BLaER1 (cell line): ENCODE data around the gene WBP1.

ENCODE experiments used
- H3K27ac ChIP-seq: shearing (Covaris generic); formaldehyde crosslinking; 2 replicates; pipeline ENCODE4 v1.8.1; 2022
- H3K27me3 ChIP-seq: shearing (Covaris generic); formaldehyde crosslinking; 2 replicates; pipeline ENCODE4 v1.8.1; 2022
- H3K36me3 ChIP-seq: shearing (Covaris generic); formaldehyde crosslinking; 2 replicates; pipeline ENCODE4 v1.8.1; 2022
- H3K4me1 ChIP-seq: shearing (Covaris generic); formaldehyde crosslinking; 2 replicates; pipeline ENCODE4 v1.8.1; 2022
- H3K4me2 ChIP-seq: shearing (Covaris generic); formaldehyde crosslinking; 2 replicates; pipeline ENCODE4 v1.8.1; 2022
- H3K4me3 ChIP-seq: shearing (Covaris generic); formaldehyde crosslinking; 2 replicates; pipeline ENCODE4 v1.8.1; 2022
- H3K9ac ChIP-seq: shearing (Covaris generic); formaldehyde crosslinking; 2 replicates; pipeline ENCODE4 v1.8.1; 2022
- H3K9me3 ChIP-seq: shearing (Covaris generic); formaldehyde crosslinking; 2 replicates; pipeline ENCODE4 v1.8.1; 2022
- H4K20me1 ChIP-seq: shearing (Covaris generic); formaldehyde crosslinking; 2 replicates; pipeline ENCODE4 v1.8.1; 2022
- Cebpa-rat ChIP-seq: shearing (Covaris generic); IDR thresholded peaks from 2 replicates; pipeline ENCODE4 v1.8.1; 2022

Gene WBP1

DNA sequence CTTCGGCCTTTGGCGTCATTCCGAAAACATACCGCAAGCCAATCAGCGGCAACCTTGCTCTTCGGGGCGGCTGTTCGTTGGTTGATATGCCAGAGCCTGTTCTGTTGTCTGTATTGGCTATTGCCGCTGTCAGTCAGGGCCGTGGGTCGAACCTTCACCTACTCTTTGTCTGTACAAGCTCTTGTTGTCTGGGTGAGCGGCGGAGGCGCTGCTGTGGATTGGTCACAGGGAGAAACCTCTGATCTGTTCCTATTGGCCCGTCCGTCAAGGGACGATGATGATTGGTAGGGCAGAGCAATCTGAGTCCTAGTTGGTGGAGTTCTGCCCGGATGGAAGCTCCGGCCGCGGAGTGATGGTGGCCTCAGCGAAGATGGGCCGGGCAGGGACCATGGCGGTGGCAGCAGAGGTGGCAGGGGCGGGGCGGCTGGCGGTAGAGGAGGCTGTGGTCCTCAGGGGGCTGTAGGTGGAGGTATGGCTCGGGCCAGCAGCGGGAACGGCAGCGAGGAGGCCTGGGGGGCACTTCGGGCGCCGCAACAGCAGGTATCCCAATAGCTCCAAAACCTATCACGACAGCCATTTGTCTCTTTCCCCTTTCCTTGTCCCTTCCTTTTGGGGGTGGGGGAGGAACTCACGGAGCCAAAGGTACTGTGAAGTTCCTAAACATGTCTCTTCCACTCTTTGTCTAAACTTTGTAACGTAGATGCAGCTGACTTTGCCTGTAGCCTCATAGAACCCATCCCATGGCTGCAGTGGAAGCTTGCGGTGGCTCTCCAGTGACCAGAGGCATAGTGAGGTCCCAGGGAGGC lies at the start of gene WBP1:
Gene WBP1, plus strand, starts transcription at position 307 of the 806 bp plus-strand sequence. Its CDS starts 165 bp downstream, at position 472.
- H3K4me2 ChIP-seq: peak within 1 kb of the TSS; percentile 99
- no peak for TF ChIP-seq Cebpa-rat
- peak within 1 kb of the TSS; percentile 80 for H3K4me3 ChIP-seq
- H3K27ac ChIP-seq: peak within 1 kb of the TSS; percentile 92
- H3K9ac ChIP-seq: peak within 1 kb of the TSS; percentile 89
- H3K36me3 ChIP-seq: peaks cover 32% of the 10 kb centered on the region
- H3K9me3 ChIP-seq: no peaks in the 10 kb centered on the region
- H3K4me1 ChIP-seq: peaks cover 41% of the 10 kb centered on the region
- H4K20me1 ChIP-seq: peaks cover 25% of the 10 kb centered on the region; the same call in 1 of the 2 replicates
- no peaks in the 10 kb centered on the region for H3K27me3 ChIP-seq

- Histone ChIP-seq H3K9me3 (no peaks in the 10 kb centered on the region), H3K4me3 (no peak overlapping the region), H3K27me3 (peaks cover 45% of the 10 kb centered on the region), H3K36me3 (no peaks in the 10 kb centered on the region), H3K4me1 (peaks cover 40% of the 10 kb centered on the region), H3K4me2 (peak overlapping the region; percentile 87), H3K27ac (no peak overlapping the region), H4K20me1 (no peaks in the 10 kb centered on the region), H3K9ac (no peak overlapping the region; the same call in 1 of the 2 replicates)
- TF ChIP-seq Cebpa-rat: no peak
Observed at GRCh38 chr2:74413001-74413698, 45.1 kb upstream of the WBP1 start.

GRCh38 chr2:74414441-74414840 lies 43.8 kb upstream of the WBP1 start:
- no peak overlapping the region for H3K9ac ChIP-seq
- no peak overlapping the region for H3K27ac ChIP-seq
- H3K36me3 ChIP-seq: no peaks in the 10 kb centered on the region
- H3K27me3 ChIP-seq: peaks cover 45% of the 10 kb centered on the region
- H3K4me1 ChIP-seq: peaks cover 45% of the 10 kb centered on the region
- no peaks in the 10 kb centered on the region for H4K20me1 ChIP-seq
- peak overlapping the region; percentile 87 for H3K4me2 ChIP-seq
- H3K9me3 ChIP-seq: no peaks in the 10 kb centered on the region
- no peak for TF ChIP-seq Cebpa-rat
- H3K4me3 ChIP-seq: peak overlapping the region; percentile 66

GRCh38 chr2:74414881-74415761 lies 43.1 kb upstream of the WBP1 start:
- TF ChIP-seq Cebpa-rat: no peak
- H3K36me3 ChIP-seq: no peaks in the 10 kb centered on the region
- peaks cover 46% of the 10 kb centered on the region for H3K27me3 ChIP-seq
- no peaks in the 10 kb centered on the region for H3K9me3 ChIP-seq
- peak overlapping the region; percentile 66 for H3K4me3 ChIP-seq
- H3K9ac ChIP-seq: peak overlapping the region; percentile 16; the same call in 1 of the 2 replicates
- peak overlapping the region; percentile 87 for H3K4me2 ChIP-seq
- peak overlapping the region; percentile 7; the same call in 1 of the 2 replicates for H3K27ac ChIP-seq
- peaks cover 50% of the 10 kb centered on the region for H3K4me1 ChIP-seq
- H4K20me1 ChIP-seq: no peaks in the 10 kb centered on the region

DNA sequence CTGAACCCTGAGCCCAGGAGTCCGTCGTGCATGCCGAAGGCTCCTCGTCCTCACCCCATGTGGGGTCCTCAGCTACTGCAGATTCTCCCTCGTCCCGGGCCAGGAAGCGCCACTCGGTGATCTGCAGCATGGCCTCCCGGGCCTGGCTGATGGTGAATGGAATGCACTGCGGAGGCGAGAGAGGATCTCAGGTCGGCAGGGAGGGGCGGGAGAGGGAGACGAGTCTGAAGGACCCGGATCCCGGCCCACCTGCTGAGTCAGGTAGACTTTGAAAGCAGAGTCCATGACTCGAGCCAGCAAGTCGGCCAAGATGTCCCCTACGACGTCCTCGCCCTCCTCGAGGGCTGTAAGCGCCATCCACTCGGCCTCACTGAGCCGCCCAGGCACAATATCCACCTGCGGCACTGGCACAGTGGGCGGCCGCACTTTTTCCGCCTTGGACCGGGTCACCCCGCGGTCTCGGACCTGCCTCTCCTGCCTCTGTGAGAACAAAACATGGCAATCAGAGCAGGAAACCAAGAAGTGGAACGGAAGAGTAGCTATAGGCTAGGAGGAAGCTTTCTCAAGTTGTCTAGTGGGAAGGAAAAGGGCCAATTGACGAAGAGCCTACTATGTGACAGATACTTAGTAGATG lies 42.4 kb upstream of the WBP1 start:
- H3K9ac ChIP-seq: no peak overlapping the region
- TF ChIP-seq Cebpa-rat: no peak
- peaks cover 56% of the 10 kb centered on the region for H3K4me1 ChIP-seq
- H3K9me3 ChIP-seq: no peaks in the 10 kb centered on the region
- H3K4me3 ChIP-seq: peak overlapping the region; percentile 66
- H3K36me3 ChIP-seq: no peaks in the 10 kb centered on the region
- no peak overlapping the region for H3K27ac ChIP-seq
- peaks cover 53% of the 10 kb centered on the region for H3K27me3 ChIP-seq
- H4K20me1 ChIP-seq: no peaks in the 10 kb centered on the region
- H3K4me2 ChIP-seq: peak overlapping the region; percentile 87

DNA sequence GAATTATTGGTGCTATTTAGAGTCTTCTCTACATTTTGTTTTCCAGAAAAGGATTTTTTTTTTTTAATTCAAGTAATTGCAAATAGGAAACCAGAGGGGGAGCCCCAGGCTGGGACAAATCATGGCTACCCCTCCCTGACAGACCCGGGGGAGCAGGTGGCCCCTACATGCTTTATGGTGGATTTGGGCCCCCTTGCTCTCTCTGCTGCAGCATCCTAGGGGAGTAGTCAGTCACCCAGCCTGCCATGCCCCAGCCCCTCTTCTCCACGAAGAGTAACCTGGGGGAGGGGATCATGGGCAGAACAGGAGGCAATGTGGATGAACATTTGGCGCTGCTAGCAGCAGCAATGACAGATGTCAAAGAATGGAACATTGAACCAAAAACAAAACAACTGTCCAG lies 41.5 kb upstream of the WBP1 start:
- TF ChIP-seq Cebpa-rat: no peak
- Histone ChIP-seq H4K20me1 (no peaks in the 10 kb centered on the region), H3K9ac (no peak overlapping the region), H3K4me2 (no peak overlapping the region), H3K4me3 (no peak overlapping the region), H3K27me3 (peaks cover 53% of the 10 kb centered on the region), H3K9me3 (no peaks in the 10 kb centered on the region), H3K4me1 (peaks cover 61% of the 10 kb centered on the region), H3K36me3 (no peaks in the 10 kb centered on the region), H3K27ac (no peak overlapping the region)

- H3K36me3 ChIP-seq: no peaks in the 10 kb centered on the region
- no peak overlapping the region for H3K9ac ChIP-seq
- H3K27ac ChIP-seq: no peak overlapping the region
- TF ChIP-seq Cebpa-rat: no peak
- no peak overlapping the region for H3K4me3 ChIP-seq
- H3K4me2 ChIP-seq: no peak overlapping the region
- H3K4me1 ChIP-seq: peaks cover 64% of the 10 kb centered on the region
- H3K27me3 ChIP-seq: peaks cover 53% of the 10 kb centered on the region
- H3K9me3 ChIP-seq: no peaks in the 10 kb centered on the region
- no peaks in the 10 kb centered on the region for H4K20me1 ChIP-seq
Observed at GRCh38 chr2:74417197-74417596, 41.0 kb upstream of the WBP1 start.

- no peaks in the 10 kb centered on the region for H3K36me3 ChIP-seq
- peaks cover 70% of the 10 kb centered on the region for H3K4me1 ChIP-seq
- no peak overlapping the region for H3K9ac ChIP-seq
- H3K4me3 ChIP-seq: no peak overlapping the region
- no peak for TF ChIP-seq Cebpa-rat
- H3K9me3 ChIP-seq: no peaks in the 10 kb centered on the region
- no peaks in the 10 kb centered on the region for H4K20me1 ChIP-seq
- no peak overlapping the region for H3K4me2 ChIP-seq
- no peak overlapping the region for H3K27ac ChIP-seq
- H3K27me3 ChIP-seq: peaks cover 53% of the 10 kb centered on the region
Observed at GRCh38 chr2:74417763-74418162, 40.5 kb upstream of the WBP1 start.

GRCh38 chr2:74418312-74418711 lies 39.9 kb upstream of the WBP1 start:
- no peaks in the 10 kb centered on the region for H3K9me3 ChIP-seq
- H3K4me1 ChIP-seq: peaks cover 72% of the 10 kb centered on the region
- no peak overlapping the region for H3K27ac ChIP-seq
- TF ChIP-seq Cebpa-rat: no peak
- H3K4me3 ChIP-seq: no peak overlapping the region
- H3K4me2 ChIP-seq: no peak overlapping the region
- no peaks in the 10 kb centered on the region for H4K20me1 ChIP-seq
- H3K27me3 ChIP-seq: peaks cover 51% of the 10 kb centered on the region
- no peak overlapping the region for H3K9ac ChIP-seq
- H3K36me3 ChIP-seq: no peaks in the 10 kb centered on the region
